Measurements from ENCODE around the gene WDR45. TPM values are rescaled to one million over a fixed set of nuclear protein-coding genes. Genes with fewer than 3 reads are reported as not detected.

WDR45 gene
- total RNA-seq, 4 donors from 2014 or later, result 84.4 to 102 (median 87.8) TPM

GRCh38 chrX:49029876-49030275, 49.8 kb downstream of the WDR45 start:
- H3K4me3 ChIP-seq (ENCODE audit: low read depth, poor library complexity, severe bottlenecking), result no peak overlapping the region

More at GRCh38 chrX:49029876-49030275, 49.8 kb downstream of the WDR45 start:
- WGBS, 2 donors, result 57% methylated on average over 6 of the region's 6 CpGs; no CpG with 5 or more reads in 1 of the 2 donors
- TF ChIP-seq CTCF (IDR thresholded peaks at IDR 0.05), result no peak
- TF ChIP-seq POLR2A (IDR thresholded peaks at IDR 0.05), result no peak
- intact Hi-C loops (cut with DNase I; ENCODE audit: low total_unique reads), result no loop called here
- DNase-seq (ENCODE audit: low spot score in 2 of 2), result no peak

Other genes with a start within 250 kb of the WDR45 start
- gene PCSK1N, start 244.3 kb downstream of the WDR45 start, total RNA-seq, result 10 to 100 TPM in 2 of 4 donors, 1 to 10 TPM in 2; 2.9 to 16.7 (median 8.5) TPM
- gene TIMM17B, start 182.1 kb downstream of the WDR45 start, total RNA-seq, result 10 to 100 TPM; 37.1 to 46.2 (median 42.2) TPM
- gene PQBP1, start 182.0 kb downstream of the WDR45 start, total RNA-seq, result 10 to 100 TPM; 68.0 to 88.6 (median 73.6) TPM
- 10 to 100 TPM; 14.0 to 27.9 (median 25.4) TPM for gene SLC35A2, start 168.2 kb downstream of the WDR45 start, total RNA-seq
- gene PIM2, start 160.9 kb downstream of the WDR45 start, total RNA-seq, result 10 to 100 TPM in 1 of 4 donors, 1 to 10 TPM in 3; 5.2 to 10.3 (median 8.3) TPM
- 10 to 100 TPM; 47.2 to 66.8 (median 53.6) TPM for gene OTUD5, start 122.3 kb downstream of the WDR45 start, total RNA-seq
- under 1 TPM; 0.08 to 0.72 (median 0.33) TPM for gene KCND1, start 108.0 kb downstream of the WDR45 start, total RNA-seq
- gene GRIPAP1, start 77.6 kb downstream of the WDR45 start, total RNA-seq, result 10 to 100 TPM; 30.0 to 43.7 (median 32.4) TPM
- 10 to 100 TPM; 37.1 to 55.9 (median 53.6) TPM for gene TFE3, start 36.5 kb downstream of the WDR45 start, total RNA-seq
- gene CCDC120, start 20.9 kb downstream of the WDR45 start, total RNA-seq, result 10 to 100 TPM; 33.7 to 51.9 (median 36.0) TPM
- 10 to 100 TPM in 1 of 4 donors, 1 to 10 TPM in 3; 6.2 to 11.2 (median 7.7) TPM for gene PRAF2, start 5.9 kb downstream of the WDR45 start, total RNA-seq
- gene GPKOW, start 43.8 kb upstream of the WDR45 start, total RNA-seq, result 10 to 100 TPM; 36.2 to 43.6 (median 36.3) TPM
- gene MAGIX, start 82.9 kb upstream of the WDR45 start, total RNA-seq, result 10 to 100 TPM in 2 of 4 donors, 1 to 10 TPM in 2; 6.8 to 16.5 (median 10.3) TPM
- 100 to 1,000 TPM; 126 to 132 (median 130) TPM for gene PLP2, start 92.0 kb upstream of the WDR45 start, total RNA-seq
- gene PRICKLE3, start 106.5 kb upstream of the WDR45 start, total RNA-seq, result 10 to 100 TPM; 18.8 to 58.9 (median 33.4) TPM
- 1 to 10 TPM in 2 of 4 donors, under 1 TPM in 2; 0.88 to 4.8 (median 1.7) TPM for gene SYP, start 120.3 kb upstream of the WDR45 start, total RNA-seq
- gene CACNA1F, start 153.5 kb upstream of the WDR45 start, total RNA-seq, result under 1 TPM in 3 of 4 donors, not detected in 1; 0.06 to 0.76 (median 0.15) TPM
- gene CCDC22, start 155.6 kb upstream of the WDR45 start, total RNA-seq, result 10 to 100 TPM; 18.1 to 29.7 (median 19.8) TPM
- 1 to 10 TPM in 2 of 4 donors, under 1 TPM in 2; 0.69 to 1.1 (median 0.92) TPM for gene FOXP3, start 184.8 kb upstream of the WDR45 start, total RNA-seq
- gene PPP1R3F, start 189.9 kb upstream of the WDR45 start, total RNA-seq, result 10 to 100 TPM in 1 of 4 donors, 1 to 10 TPM in 3; 4.7 to 10.9 (median 5.6) TPM
- gene GAGE10, start 223.8 kb upstream of the WDR45 start, total RNA-seq, result not detected
- not detected for gene GAGE12J, start 242.2 kb upstream of the WDR45 start, total RNA-seq

All from lower leg skin (tissue), 4 donors.